Measurements from ENCODE around the gene PLXNB2.

PLXNB2 gene

GRCh38 chr22:50261615-50262459 lies 45.6 kb downstream of the PLXNB2 start, which contains the start of gene MAPK12:
Gene MAPK12, minus strand, starts transcription at chr22:50261683. Its CDS starts 174 bp downstream, at chr22:50261509.
- DNase-seq = no peak

GRCh38 chr22:50260801-50261614 lies 46.4 kb downstream of the PLXNB2 start:
- DNase-seq = no peak

GRCh38 chr22:50260434-50260800 lies 47.0 kb downstream of the PLXNB2 start:
- DNase-seq = no peak

GRCh38 chr22:50259302-50259701 lies 48.1 kb downstream of the PLXNB2 start:
- no peak for DNase-seq

GRCh38 chr22:50258361-50259292 lies 48.8 kb downstream of the PLXNB2 start:
- DNase-seq = no peak

- no peak for DNase-seq
Measured at GRCh38 chr22:50257451-50258360, 49.7 kb downstream of the PLXNB2 start.

- no peak for DNase-seq
Measured at GRCh38 chr22:50257041-50257440, 50.4 kb downstream of the PLXNB2 start.

- DNase-seq = no peak
Measured at GRCh38 chr22:50256258-50256862, 51.1 kb downstream of the PLXNB2 start.

GRCh38 chr22:50255607-50256006 lies 51.8 kb downstream of the PLXNB2 start:
- no peak for DNase-seq

GRCh38 chr22:50255099-50255498 lies 52.3 kb downstream of the PLXNB2 start:
- DNase-seq = no peak

GRCh38 chr22:50253941-50254340 lies 53.5 kb downstream of the PLXNB2 start:
- DNase-seq = no peak

- DNase-seq = no peak
Measured at GRCh38 chr22:50253046-50253915, 54.2 kb downstream of the PLXNB2 start.

- no peak for DNase-seq
Measured at GRCh38 chr22:50252082-50253045, 55.1 kb downstream of the PLXNB2 start.

- no peak for DNase-seq
Measured at GRCh38 chr22:50251477-50252081, 55.9 kb downstream of the PLXNB2 start.

GRCh38 chr22:50250555-50251476 lies 56.6 kb downstream of the PLXNB2 start, which contains the start of gene HDAC10:
Gene HDAC10, minus strand, starts transcription at chr22:50251265. Its CDS starts 233 bp downstream, at chr22:50251032.
- no peak for DNase-seq

- no peak for DNase-seq
Measured at GRCh38 chr22:50250249-50250554, 57.2 kb downstream of the PLXNB2 start.

All from NCI-H1417 treated with DMSO at 0.1 percent for 48 hours (cell line).